HepG2 (cell line): ENCODE results near the gene TRAPPC12. TPM values are rescaled to one million over a fixed set of nuclear protein-coding genes. Genes with fewer than 3 reads are reported as not detected.
A peak's percentile ranks its signal among the peaks of the same experiment; 100 is the strongest.

Source experiments
- BCL3 ChIP-seq: sonication (generic); formaldehyde crosslinking; IDR thresholded peaks from 2 replicates; pipeline ENCODE4 v1.5.1; 2020; ENCODE audit warnings: mild to moderate bottlenecking, missing genetic modification reagents, moderate library complexity
- MLLT10 ChIP-seq: sonication (generic); formaldehyde crosslinking; IDR thresholded peaks from 2 replicates; pipeline ENCODE4 v1.4.0; 2020; ENCODE audit warnings: missing genetic modification reagents
- MLXIP ChIP-seq: sonication (generic); formaldehyde crosslinking; IDR thresholded peaks from 2 replicates; pipeline ENCODE4 v1.9.0; 2021; ENCODE audit warnings: missing genetic modification reagents, borderline replicate concordance
- MNT ChIP-seq: fragments of 450-650 bp; IDR thresholded peaks from 2 replicates; pipeline ENCODE4 v1.6.1; 2016
- SPEN ChIP-seq: sonication (generic); formaldehyde crosslinking; IDR thresholded peaks from 2 replicates; pipeline ENCODE4 v1.5.1; 2020; ENCODE audit warnings: low read depth, mild to moderate bottlenecking, missing genetic modification reagents
- SRSF9 ChIP-seq: fragments of 200-400 bp; formaldehyde crosslinking; IDR thresholded peaks from 2 replicates; pipeline ENCODE4 v1.6.1; 2018; ENCODE audit warnings: borderline replicate concordance, mild to moderate bottlenecking, low read depth, low read length; ENCODE audit not compliant: insufficient read depth, poor library complexity, severe bottlenecking
- TFDP2 ChIP-seq: sonication (generic); formaldehyde crosslinking; IDR thresholded peaks from 2 replicates; pipeline ENCODE4 v1.4.0; 2020; ENCODE audit warnings: missing genetic modification reagents
- TSC22D2 ChIP-seq: sonication (generic); formaldehyde crosslinking; IDR thresholded peaks from 2 replicates; pipeline ENCODE4 v1.5.1; 2020; ENCODE audit warnings: missing genetic modification reagents, mild to moderate bottlenecking, borderline replicate concordance
- ZBTB38 ChIP-seq: sonication (generic); formaldehyde crosslinking; IDR thresholded peaks from 2 replicates; pipeline ENCODE4 v1.5.1; 2020; ENCODE audit warnings: mild to moderate bottlenecking, missing genetic modification reagents
- ZEB1 ChIP-seq: IDR thresholded peaks from 2 replicates; pipeline ENCODE4 v1.6.1; 2012; ENCODE audit warnings: mild to moderate bottlenecking, low read depth, inconsistent platforms; ENCODE audit not compliant: insufficient replicate concordance
- ZNF10 ChIP-seq: sonication (generic); formaldehyde crosslinking; IDR thresholded peaks from 2 replicates; pipeline ENCODE4 v1.4.0; 2020; ENCODE audit warnings: mild to moderate bottlenecking, low read depth, missing genetic modification reagents, borderline replicate concordance
- ZNF446 ChIP-seq: sonication (generic); formaldehyde crosslinking; IDR thresholded peaks from 2 replicates; pipeline ENCODE4 v1.5.0; 2020; ENCODE audit warnings: mild to moderate bottlenecking, missing genetic modification reagents
- ZNF574 ChIP-seq: sonication (generic); formaldehyde crosslinking; IDR thresholded peaks from 2 replicates; pipeline ENCODE4 v1.4.0; 2020; ENCODE audit warnings: missing genetic modification reagents
- ZNF589 ChIP-seq: sonication (generic); formaldehyde crosslinking; conservative IDR thresholded peaks from 2 replicates; pipeline ENCODE4 v1.8.0; 2022; ENCODE audit warnings: mild to moderate bottlenecking, moderate library complexity, missing genetic modification reagents
- ZNF652 ChIP-seq: IDR thresholded peaks from 2 replicates; pipeline ENCODE4 v1.6.1; 2016; ENCODE audit warnings: low read depth, borderline replicate concordance
- ZNF674 ChIP-seq: sonication (generic); formaldehyde crosslinking; IDR thresholded peaks from 2 replicates; pipeline ENCODE4 v1.5.0; 2020; ENCODE audit warnings: low read depth, mild to moderate bottlenecking, missing genetic modification reagents
- ZNF7 ChIP-seq: IDR thresholded peaks from 2 replicates; pipeline ENCODE4 v1.6.1; 2016; ENCODE audit warnings: missing biosample characterization, missing genetic modification reagents
- polyA plus RNA-seq, 8 experiments: library from polyadenylated mRNA; depleted of rRNA in 3 of 8; stranded (reverse) in 7 of 8; unstranded in 1 of 8; fragments of >200 nt; fragmentation: Illumina TruSeq in 4 of 8; extraction: Trizol in 4 of 8; gene quantifications; 2 replicates each; pipeline versions ENCODE4 v1.2.1 to v1.2.3, GENCODE V29; 2011 to 2016; ENCODE audit warnings: low read depth in 4 of 8, missing spikeins in 1 of 8, mixed read lengths in 1 of 8; ENCODE audit not compliant: insufficient read depth in 1 of 8
- total RNA-seq, 5 experiments: library from RNA; depleted of rRNA; stranded (reverse); fragments of >200 nt; fragmentation: Illumina TruSeq; extraction: Trizol; gene quantifications; 2 replicates each; pipeline ENCODE4 v1.2.3, GENCODE V29; 2016; ENCODE audit warnings: low read depth in 1 of 5

The TRAPPC12 gene
- total and polyA plus RNA-seq, 2 of the 13 experiments (the other 11 are each of a cell fraction or from before 2014, with no cell fraction given): 46.4 to 97.7 TPM

- peak; percentile 95 for TF ChIP-seq SPEN
- TF ChIP-seq ZNF446: 0 out of 2 replicates have a peak, but pooled peaks have one; percentile 69
- no peak for TF ChIP-seq MLXIP (CRISPR knock-in tag)
- TF ChIP-seq BCL3 (CRISPR knock-in tag): peak; percentile 91
- no peak for TF ChIP-seq ZNF7 (CRISPR knock-in tag)
- TF ChIP-seq ZNF589 (CRISPR knock-in tag): peak; percentile 90; the same call in 1 of the 2 replicates
- TF ChIP-seq TSC22D2: no peak
- TF ChIP-seq ZBTB38: peak; percentile 89
- peak; percentile 23 for TF ChIP-seq ZEB1
- TF ChIP-seq MNT: peak; percentile 53
- peak; percentile 88 for TF ChIP-seq TFDP2 (CRISPR knock-in tag)
- no peak for TF ChIP-seq MLLT10 (CRISPR knock-in tag)
- TF ChIP-seq SRSF9: no peak
- peak; percentile 95 for TF ChIP-seq ZNF674
- TF ChIP-seq ZNF10: no peak
- peak; percentile 94 for TF ChIP-seq ZNF574 (CRISPR knock-in tag)
- 0 out of 2 replicates have a peak, but pooled peaks have one; percentile 20 for TF ChIP-seq ZNF652
Observed at GRCh38 chr2:3377612-3378432, 1.7 kb upstream of the TRAPPC12 start, which contains the start of gene EIPR1 (continued).
